MG63 (cell line): ENCODE results near the gene GMDS. TPM values are rescaled to one million over a fixed set of nuclear protein-coding genes. Genes with fewer than 3 reads are reported as not detected.
A peak's percentile ranks its signal among the peaks of the same experiment; 100 is the strongest.

ENCODE experiments used
- DNase-seq: peaks from one replicate; pipeline ENCODE4 v3.0.0-alpha.2; 2020
- H3K27me3 ChIP-seq: fragments of 250-450 bp; sonication (Bioruptor Pico); 2 replicates; pipeline ENCODE4 v1.5.1; 2020; ENCODE audit warnings: mild to moderate bottlenecking, moderate library complexity
- H3K36me3 ChIP-seq: fragments of 250-450 bp; sonication (Bioruptor Pico); 2 replicates; pipeline ENCODE4 v1.5.1; 2020; ENCODE audit warnings: mild to moderate bottlenecking, moderate library complexity
- H3K4me3 ChIP-seq: fragments of 250-450 bp; sonication (Bioruptor Pico); 2 replicates; pipeline ENCODE4 v1.5.1; 2020; ENCODE audit warnings: mild to moderate bottlenecking, moderate library complexity
- H3K9me3 ChIP-seq: fragments of 250-450 bp; sonication (Bioruptor Pico); 2 replicates; pipeline ENCODE4 v1.5.1; 2020; ENCODE audit warnings: mild to moderate bottlenecking, moderate library complexity
- total RNA-seq: library from RNA; depleted of rRNA; stranded (reverse); fragments of >200 nt; shearing (Covaris generic); gene quantifications from 2 replicates; pipeline ENCODE4 v1.2.3, GENCODE V29; 2014; ENCODE audit warnings: low replicate concordance

Gene GMDS
- total RNA-seq, 1 experiment from 2014 or later: 1.8 TPM

DNA sequence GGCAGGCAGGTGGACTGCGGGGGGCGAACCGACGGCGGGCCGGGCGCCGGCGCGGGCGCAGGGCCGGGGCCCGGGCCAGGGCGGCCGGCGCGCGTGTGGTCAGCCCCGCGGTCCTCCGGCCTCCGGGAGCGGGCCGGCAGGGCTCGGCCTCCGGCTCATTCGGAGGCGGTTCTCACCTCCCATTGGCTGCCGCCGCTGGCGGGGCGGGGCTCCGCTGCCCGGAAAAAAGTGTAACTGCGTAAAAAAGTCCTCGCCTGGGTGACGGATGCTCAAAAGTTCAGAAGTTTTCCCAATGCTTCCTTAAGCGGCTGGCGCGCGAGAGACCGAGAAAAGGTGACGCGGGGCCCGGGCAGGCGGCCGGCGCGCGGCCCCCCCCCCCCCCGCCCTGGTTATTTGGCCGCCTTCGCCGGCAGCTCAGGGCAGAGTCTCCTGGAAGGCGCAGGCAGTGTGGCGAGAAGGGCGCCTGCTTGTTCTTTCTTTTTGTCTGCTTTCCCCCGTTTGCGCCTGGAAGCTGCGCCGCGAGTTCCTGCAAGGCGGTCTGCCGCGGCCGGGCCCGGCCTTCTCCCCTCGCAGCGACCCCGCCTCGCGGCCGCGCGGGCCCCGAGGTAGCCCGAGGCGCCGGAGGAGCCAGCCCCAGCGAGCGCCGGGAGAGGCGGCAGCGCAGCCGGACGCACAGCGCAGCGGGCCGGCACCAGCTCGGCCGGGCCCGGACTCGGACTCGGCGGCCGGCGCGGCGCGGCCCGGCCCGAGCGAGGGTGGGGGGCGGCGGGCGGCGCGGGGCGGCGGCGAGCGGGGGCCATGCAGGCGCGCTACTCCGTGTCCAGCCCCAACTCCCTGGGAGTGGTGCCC, 635.5 kb downstream of the GMDS start, which contains the start of gene FOXC1:
FOXC1 (plus strand) TSS at position 268 of the 849 bp plus-strand sequence; CDS start at position 799, 531 bp downstream.
- Histone ChIP-seq H3K4me3 (peak within 1 kb of the TSS; percentile 58), H3K27me3 (no peaks in the 10 kb centered on the region)

DNA sequence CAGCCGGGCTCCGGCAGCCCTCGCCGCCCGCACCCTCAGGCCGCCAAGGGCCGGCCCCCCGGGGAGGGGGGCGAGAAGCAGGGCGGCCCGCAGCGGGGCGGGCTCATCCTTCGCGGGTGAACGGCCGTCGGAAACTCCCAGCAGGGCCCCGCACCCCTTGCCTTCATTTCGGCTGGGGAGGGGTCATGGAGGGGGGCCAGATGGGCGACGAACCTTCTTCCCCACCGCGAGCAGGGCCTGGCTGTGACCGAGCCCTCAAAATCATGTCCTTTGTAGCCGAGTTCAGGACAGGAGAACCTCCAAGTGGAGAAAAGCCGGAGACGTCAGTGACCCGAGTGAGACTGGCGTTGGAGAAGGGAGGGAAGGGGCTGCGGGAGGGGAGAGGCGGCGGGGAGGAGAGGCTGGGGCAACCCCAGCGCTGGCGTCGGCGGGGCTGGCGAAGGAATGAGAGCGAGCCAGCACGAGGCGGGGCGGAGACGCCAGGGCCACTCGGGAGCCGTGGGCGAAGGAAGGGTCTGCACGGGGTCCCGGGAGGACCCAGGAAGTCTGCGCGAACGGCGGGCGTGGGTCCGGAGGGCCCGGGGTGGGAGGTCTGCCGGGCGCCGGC, 636.3 kb downstream of the GMDS start:
- Histone ChIP-seq H3K36me3 (peaks cover 2% of the 10 kb centered on the region), H3K9me3 (no peaks in the 10 kb centered on the region), H3K27me3 (no peaks in the 10 kb centered on the region), H3K4me3 (peak overlapping the region; percentile 48)
- peak; percentile 50 for DNase-seq

More for the DNA sequence above, 635.5 kb downstream of the GMDS start, which contains the start of gene FOXC1:
- Histone ChIP-seq H3K9me3 (no peaks in the 10 kb centered on the region), H3K36me3 (peaks cover 2% of the 10 kb centered on the region)
- DNase-seq: peak; percentile 88

DNA sequence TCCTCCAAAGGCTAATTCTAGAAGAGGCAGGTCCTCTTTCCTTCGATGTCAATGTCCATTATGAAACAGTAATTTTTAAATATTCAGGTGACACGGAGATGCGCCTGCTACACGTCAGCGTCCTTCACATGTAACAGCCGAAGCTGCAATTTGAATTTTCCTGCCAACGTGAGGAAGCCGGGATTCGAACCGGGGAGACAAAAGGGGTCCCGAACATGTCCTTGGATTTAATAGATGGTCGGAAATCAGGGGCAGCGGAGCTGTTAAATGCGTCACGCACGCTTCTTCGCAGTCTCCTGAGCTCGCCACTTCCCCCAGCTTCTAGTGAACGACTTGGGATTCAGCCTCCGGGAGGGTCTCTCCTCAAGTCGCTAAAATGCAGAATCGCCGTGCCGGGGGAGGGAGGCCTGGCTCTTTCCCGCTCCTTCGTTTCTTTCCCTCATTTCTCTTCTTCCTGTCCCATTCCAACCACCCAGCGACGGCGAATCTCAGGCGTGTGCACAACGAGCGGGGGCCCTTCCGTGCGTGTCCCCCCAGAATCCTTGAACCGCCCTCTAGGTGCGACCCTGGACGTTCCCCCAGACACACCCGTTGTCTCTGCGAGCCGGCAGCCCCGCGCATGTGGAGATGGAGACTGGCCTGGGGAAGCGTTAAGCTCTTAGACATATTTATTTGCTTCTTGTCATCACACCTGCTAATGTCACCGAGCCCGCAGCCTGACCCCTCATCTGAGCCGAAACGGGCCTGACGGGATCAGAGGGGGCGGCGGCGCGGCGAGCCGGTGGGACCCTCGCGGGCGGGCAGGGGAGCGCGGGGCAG, 637.0 kb downstream of the GMDS start:
- Histone ChIP-seq H3K27me3 (no peaks in the 10 kb centered on the region), H3K9me3 (no peaks in the 10 kb centered on the region), H3K36me3 (peaks cover 2% of the 10 kb centered on the region), H3K4me3 (no peak overlapping the region)
- DNase-seq: no peak

DNA sequence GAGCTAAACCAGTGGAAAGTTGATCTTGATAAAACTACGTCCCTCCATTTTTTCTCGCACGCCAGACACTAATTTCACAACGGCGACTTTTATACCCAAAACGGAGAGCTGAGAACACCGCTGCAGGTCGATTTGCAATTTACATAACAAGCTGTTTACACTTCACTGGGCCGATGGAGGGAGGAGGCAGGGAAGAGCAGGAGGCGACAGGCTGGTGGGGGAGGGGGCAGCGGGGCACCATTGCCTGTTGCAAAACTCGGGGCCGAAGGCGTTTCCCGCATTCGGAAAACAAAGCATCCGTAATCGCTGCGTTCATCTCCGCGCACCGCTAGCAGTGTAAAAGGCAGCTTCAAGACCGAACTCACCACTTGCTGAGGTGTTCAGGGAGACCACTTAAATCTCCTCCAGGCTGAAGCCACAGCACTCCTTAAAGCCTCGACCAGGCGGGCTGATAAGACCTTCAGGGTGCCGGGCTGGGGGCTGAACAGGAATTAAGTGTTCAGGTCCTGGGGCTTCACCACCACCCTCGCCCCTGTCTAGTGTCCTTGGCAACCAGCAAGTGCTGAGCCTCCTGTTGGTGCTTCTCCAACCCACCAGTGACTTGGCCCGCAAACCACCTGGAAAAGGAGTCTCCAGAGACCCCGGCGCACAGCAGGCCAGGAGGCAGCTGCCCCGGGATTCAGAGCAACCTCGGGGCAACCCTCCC, 637.7 kb downstream of the GMDS start:
- Histone ChIP-seq H3K36me3 (peaks cover 2% of the 10 kb centered on the region), H3K9me3 (no peaks in the 10 kb centered on the region), H3K4me3 (no peak overlapping the region), H3K27me3 (no peaks in the 10 kb centered on the region)
- DNase-seq: no peak

DNA sequence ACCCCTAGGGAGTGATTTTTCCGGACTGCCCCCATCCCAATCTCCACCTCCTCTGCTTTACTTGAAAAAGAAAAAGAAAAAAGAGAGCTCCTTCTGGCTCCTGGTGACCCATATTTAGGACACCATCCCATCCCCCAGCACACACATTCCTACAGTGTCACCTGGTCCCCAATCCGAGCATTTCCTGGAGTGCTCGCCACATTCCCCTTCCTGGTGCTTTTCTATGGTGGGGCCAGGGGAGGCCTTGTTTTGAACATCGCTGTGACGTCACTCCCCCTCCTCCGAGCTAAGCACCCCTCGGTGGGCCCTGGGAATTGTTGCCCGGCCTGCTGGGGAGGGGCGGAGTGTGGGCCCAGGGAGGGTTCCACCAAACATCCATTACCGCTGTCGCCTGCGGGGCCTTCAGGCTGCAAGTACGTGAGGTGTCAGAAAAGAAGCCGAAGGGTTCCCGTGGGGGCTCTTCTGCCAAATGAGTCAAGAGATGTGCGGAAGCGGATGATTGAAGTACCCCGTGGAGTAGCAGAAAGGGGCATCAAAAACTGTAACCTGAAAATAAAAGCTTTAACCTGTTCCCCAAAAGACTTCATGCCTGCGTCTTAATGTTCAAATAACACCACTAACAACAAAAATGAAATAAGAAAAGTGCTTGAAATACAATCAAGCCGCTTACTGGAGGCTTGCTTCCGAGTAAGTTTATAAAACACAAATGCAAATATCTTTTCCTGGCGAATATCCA, 638.5 kb downstream of the GMDS start:
- no peaks in the 10 kb centered on the region for H3K27me3 ChIP-seq

DNA sequence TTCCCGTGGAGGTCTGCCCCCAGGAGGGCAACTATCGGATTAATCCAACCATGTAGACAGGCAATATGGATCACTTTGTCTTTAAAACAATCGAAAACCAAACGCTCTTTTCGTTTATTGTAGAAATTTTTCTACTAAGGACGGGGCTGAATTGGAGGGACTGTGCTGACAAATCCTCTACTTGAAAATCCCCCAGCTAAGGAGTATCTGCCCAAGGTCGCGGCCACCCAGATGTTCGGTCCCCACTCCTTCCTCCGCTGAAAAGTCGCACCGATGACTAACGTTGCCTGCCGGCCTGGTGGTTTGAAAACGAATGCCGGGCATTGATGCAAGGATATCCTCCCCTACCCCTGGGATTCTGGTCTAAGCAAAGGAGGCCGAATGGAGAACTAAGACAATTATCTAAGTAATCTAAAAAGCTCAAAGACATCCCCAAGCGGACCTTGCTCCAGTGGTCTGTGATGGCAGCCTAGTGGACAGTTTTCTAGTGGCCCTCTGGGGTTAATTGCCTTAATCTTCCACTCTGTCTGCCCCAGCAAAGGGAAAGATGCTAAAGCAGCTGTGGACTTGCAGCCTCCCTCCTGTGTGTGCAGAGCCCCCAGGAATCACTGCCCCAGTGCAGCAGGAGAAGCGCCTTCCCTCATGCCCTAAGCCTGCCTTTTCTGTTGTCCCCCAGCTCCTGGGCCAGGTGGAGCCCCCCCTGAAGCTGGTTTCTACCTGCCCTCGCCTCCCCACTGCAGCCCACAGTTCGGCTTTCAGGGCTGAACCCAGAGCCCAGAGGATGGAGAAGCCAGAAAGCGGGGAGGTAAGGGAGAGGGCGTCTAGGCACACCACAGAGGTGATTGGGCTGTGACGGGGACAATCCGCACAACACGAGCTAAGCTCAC, 639.3 kb downstream of the GMDS start:
- no peaks in the 10 kb centered on the region for H3K9me3 ChIP-seq
- H3K27me3 ChIP-seq: no peaks in the 10 kb centered on the region
- DNase-seq: no peak
- no peak overlapping the region for H3K4me3 ChIP-seq
- H3K36me3 ChIP-seq: no peaks in the 10 kb centered on the region

More for the DNA sequence above, 638.5 kb downstream of the GMDS start:
- Histone ChIP-seq H3K36me3 (no peaks in the 10 kb centered on the region), H3K4me3 (no peak overlapping the region), H3K9me3 (no peaks in the 10 kb centered on the region)
- DNase-seq: no peak

DNA sequence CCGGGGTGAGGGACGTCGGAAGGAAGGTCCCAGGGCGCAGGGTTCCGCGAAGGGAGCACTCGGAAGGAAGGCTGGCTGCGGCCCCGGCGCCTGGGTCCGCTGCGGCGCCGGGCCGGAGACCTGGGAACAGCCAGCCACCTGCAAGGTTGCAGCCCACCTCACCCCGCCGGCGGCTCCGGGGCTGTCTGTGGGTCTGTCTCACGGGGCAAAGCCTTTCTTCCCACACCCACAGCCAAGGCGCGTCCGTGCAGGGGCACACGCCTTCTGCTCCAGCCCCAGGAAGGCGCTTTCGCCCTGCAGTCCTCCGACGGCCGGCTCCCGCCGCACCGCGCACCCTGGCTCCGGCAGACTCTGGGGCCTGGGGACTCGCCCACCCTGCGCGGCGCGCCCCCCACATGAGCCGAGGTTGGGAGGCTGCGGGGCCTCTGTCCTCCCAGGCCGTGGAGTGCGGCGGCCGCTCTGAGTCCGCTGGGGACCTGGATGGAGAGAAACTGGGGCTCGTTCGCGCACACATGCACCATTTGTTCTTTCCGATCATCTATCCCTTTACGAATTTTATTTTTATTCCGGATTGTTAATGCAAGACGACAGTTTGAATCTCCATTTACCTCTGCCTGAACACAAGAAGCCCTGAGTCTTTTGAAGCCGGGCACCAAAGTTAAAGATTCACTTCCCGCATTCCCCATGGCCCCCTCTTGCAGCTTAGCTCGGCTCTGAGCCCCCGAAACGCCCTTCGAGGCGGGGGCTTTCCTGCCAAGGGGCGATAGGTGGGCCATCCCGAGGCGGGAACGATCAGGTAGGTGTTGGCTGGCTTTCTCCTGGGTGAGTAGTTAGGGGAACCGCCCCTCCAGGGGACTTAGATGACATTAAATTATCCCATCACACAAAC, 640.2 kb downstream of the GMDS start:
- Histone ChIP-seq H3K27me3 (no peaks in the 10 kb centered on the region), H3K36me3 (no peaks in the 10 kb centered on the region), H3K9me3 (no peaks in the 10 kb centered on the region), H3K4me3 (no peak overlapping the region)
- DNase-seq: no peak

DNA sequence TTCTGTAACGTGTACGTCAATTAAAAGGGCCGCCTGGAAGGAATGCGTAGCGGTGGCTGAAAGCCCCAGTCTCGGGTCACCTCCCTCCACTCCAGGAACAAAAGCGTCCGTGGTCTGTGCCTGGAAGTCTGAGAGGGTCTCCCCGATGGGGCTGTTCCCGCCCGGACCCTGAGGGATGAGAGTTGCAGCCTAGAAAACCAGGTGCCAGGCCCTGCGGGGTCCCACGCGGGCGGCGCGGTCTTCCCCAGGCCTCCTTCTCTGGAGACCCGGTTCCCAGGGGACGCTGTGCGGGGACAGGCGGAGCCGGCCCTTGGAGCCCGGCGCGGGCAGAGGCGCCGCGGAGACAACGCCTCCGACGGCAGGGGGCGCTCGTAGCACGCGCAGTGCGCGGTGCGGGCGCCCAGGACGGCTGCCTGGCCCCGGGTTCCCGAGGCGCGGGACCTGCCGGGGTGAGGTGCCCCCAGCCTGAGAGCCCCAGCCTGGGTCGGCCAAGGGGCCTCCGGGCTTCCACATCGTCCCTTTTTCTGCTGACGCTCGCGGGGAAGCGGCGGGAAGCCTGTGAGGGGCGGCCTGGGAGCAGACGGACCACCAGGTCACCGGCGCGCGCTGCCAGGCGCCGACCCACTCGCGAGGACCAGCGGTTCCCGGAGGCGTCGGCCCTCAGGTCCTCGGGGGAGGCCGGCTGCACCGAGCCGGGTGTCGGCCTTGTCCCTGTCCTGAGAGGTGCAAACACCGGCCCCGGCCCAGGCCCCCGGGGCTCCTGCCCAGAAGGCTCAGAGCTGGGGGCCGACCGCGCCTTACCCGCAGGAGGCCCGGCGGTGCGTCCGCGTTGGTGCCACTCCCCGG, 641.0 kb downstream of the GMDS start:
- peak; percentile 49 for DNase-seq
- Histone ChIP-seq H3K36me3 (no peaks in the 10 kb centered on the region), H3K9me3 (no peaks in the 10 kb centered on the region), H3K27me3 (no peaks in the 10 kb centered on the region), H3K4me3 (peak overlapping the region; percentile 29)

DNA sequence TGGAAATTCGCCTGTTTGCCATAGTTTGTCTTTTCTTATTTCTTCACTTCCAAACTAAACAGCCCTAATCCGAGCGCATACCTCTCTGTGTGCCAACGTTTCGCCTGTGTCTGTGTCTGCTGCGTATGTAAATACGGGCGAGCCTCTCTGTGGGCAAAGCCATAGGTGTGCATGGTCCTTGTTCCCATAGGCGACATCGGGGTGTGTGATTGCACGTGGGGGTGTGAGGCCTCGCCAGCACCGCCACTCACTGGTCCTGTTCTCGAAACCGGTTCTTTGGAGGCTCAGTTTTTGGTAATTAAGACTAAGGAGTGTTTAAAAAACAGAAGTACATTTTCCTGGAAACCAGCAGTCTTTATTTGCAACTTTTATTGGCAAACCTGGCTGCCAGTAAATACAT, 641.7 kb downstream of the GMDS start:
- H3K27me3 ChIP-seq: no peaks in the 10 kb centered on the region
- H3K9me3 ChIP-seq: no peaks in the 10 kb centered on the region
- no peaks in the 10 kb centered on the region for H3K36me3 ChIP-seq
- no peak overlapping the region for H3K4me3 ChIP-seq
- DNase-seq: no peak

DNA sequence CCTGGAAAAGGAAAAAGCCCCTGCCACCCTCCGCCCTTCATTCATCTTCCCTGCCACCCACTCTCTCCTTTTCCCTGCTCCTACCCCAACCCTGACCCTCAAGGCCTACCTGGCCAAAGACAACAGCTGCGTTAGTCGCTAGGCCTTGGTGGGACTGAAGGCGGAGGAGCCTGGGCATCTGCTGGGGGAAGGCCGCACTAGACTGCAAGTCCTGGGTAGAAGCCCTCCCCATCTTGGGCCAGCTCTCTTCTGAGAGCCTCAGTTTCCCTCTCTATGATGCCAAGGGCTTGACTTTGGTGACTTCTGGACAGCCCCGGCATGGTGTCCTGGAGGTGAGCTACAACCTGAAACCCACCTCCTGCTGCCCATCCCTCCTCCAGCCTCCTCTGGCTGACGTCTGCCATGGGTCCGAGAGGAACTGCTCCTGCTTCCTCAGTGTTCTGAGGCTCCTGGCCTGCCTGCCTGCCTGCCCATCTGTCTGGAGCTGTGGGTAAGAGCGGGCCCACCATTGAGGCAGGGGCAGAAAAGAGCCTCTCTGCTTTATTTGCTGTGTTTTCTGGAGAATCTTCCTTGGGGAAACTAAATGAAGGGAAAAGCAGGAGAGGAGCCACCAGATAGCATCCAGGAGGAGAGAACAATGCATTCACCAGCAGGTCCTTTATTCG, 643.2 kb downstream of the GMDS start:
- no peak for DNase-seq
- Histone ChIP-seq H3K9me3 (no peaks in the 10 kb centered on the region), H3K36me3 (no peaks in the 10 kb centered on the region), H3K4me3 (no peak overlapping the region), H3K27me3 (no peaks in the 10 kb centered on the region)

DNA sequence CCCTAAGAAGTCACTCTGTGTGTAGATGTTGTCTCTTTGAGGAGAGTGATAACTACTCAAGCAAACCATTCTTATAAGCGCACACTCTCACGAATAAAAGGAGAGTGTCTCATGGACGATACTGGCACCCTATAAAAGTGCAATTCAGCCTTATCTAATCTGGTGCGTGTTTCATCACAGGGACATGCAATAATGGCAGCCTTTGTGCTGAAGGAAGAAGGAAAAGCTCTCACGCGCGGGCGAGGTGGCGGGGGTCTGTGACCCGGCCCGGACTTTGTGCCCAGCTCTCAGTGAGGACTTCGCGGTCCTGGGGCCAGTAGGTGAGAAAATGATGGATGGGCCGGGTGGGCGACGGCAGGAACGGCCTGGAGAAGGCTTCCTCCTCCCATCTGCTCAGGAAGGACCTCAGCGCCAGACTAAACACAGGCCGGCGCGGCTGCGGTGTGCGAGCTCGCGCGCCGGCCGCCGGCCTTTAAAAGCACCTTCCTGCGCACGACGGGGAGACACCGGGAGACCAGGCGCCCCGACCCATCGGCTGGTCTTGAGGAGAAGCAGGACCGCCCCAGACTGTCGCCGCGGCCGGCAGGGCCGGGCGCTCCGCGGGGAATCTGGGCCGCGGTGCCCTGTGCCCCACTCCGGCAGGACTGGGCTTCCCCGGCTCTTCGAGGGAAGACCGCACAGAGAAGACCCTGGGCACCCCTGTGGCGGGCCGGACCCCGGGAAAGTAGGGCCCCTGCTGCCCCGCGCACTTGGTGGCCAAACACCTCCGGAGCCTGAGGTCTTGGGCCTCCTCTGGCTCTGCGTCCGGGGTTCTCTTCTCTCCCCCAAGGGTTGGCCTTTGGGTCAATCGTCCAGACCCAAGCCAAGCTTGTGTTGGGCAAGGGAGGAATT, 644.0 kb downstream of the GMDS start:
- DNase-seq: no peak
- Histone ChIP-seq H3K9me3 (no peaks in the 10 kb centered on the region), H3K27me3 (no peaks in the 10 kb centered on the region), H3K4me3 (no peak overlapping the region), H3K36me3 (no peaks in the 10 kb centered on the region)

DNA sequence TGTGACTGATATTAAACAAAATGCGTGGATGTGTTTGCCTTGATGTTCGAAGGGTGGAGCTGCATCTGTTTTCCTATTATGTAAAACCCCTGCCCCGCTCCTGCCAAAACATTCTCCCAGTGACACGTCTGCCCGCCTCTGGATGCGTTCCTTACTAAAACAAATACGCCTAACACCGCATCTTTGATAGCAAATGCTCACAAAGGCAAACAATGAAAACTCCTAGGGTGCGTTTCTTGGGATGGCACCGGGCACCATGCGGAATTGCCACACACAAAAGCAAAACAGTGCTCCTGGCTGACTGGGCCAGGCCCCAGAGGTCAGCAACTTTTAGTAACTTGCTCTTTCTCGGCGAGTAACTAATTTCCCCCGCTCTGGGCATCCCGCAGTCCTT, 644.6 kb downstream of the GMDS start:
- Histone ChIP-seq H3K27me3 (no peaks in the 10 kb centered on the region), H3K9me3 (no peaks in the 10 kb centered on the region), H3K36me3 (no peaks in the 10 kb centered on the region), H3K4me3 (no peak overlapping the region)
- DNase-seq: no peak
